HG02885 (cell line): Measurements from ENCODE around the gene TBATA.

Experiments used
- ATAC-seq: cut with Tn5 transposase; IDR thresholded peaks from one replicate; pipeline ENCODE4 v1.9.1; 2021; ENCODE audit warnings: mild to moderate bottlenecking; ENCODE audit not compliant: unreplicated experiment, poor library complexity

Gene TBATA

GRCh38 chr10:70722820-70723424 lies 62.3 kb downstream of the TBATA start:
- no peak for ATAC-seq
